RWPE2 (cell line): ENCODE data around the gene SLC16A8.
"Not testable (repeated sequence)": the region's sequence is repeated elsewhere in the genome, so short reads cannot be mapped to it uniquely, and the experiment has no call there.

ENCODE experiments used
- ATAC-seq: fragments of 200-7000 bp; cut with Tn5 transposase; 3 replicates; pipeline ENCODE4 v1.9.1; 2021; ENCODE audit warnings: low read depth
- DNase-seq: peaks from one replicate; pipeline ENCODE4 v3.0.0-alpha.2; 2020; ENCODE audit warnings: low spot score
- H3K27ac ChIP-seq: fragments of 450-650 bp; 2 replicates; pipeline ENCODE4 v1.5.1; 2017; ENCODE audit warnings: mild to moderate bottlenecking; ENCODE audit not compliant: poor library complexity, severe bottlenecking
- H3K27me3 ChIP-seq: fragments of 250-450 bp; sonication (Bioruptor Pico); 2 replicates; pipeline ENCODE4 v1.5.1; 2021; ENCODE audit warnings: mild to moderate bottlenecking, moderate library complexity; ENCODE audit not compliant: insufficient read depth, poor library complexity, severe bottlenecking
- H3K36me3 ChIP-seq: fragments of 250-450 bp; sonication (Bioruptor Pico); 2 replicates; pipeline ENCODE4 v1.5.1; 2020; ENCODE audit warnings: low read depth, mild to moderate bottlenecking, moderate library complexity
- H3K4me1 ChIP-seq: fragments of 250-450 bp; sonication (Bioruptor Pico); 2 replicates; pipeline ENCODE4 v1.5.1; 2021; ENCODE audit warnings: mild to moderate bottlenecking, moderate library complexity; ENCODE audit not compliant: insufficient read depth, poor library complexity, severe bottlenecking
- H3K4me3 ChIP-seq: fragments of 250-450 bp; sonication (Bioruptor Pico); 2 replicates; pipeline ENCODE4 v1.5.1; 2021; ENCODE audit warnings: mild to moderate bottlenecking, moderate library complexity; ENCODE audit not compliant: severe bottlenecking
- H3K9me3 ChIP-seq: fragments of 250-450 bp; sonication (Bioruptor Pico); 2 replicates; pipeline ENCODE4 v1.5.1; 2021; ENCODE audit warnings: mild to moderate bottlenecking, moderate library complexity; ENCODE audit not compliant: severe bottlenecking
- CTCF ChIP-seq: fragments of 450-650 bp; IDR thresholded peaks from one replicate; pipeline ENCODE4 v1.5.1; 2017; ENCODE audit warnings: mild to moderate bottlenecking, moderate library complexity; ENCODE audit not compliant: poor library complexity, severe bottlenecking

SLC16A8 gene

GRCh38 chr22:38125038-38125610 lies 41.1 kb upstream of the SLC16A8 start:
- TF ChIP-seq CTCF, result no peak
- H3K27me3 ChIP-seq, result no peaks in the 10 kb centered on the region
- DNase-seq, result no peak

GRCh38 chr22:38124236-38124974 lies 40.4 kb upstream of the SLC16A8 start:
- H3K4me3 ChIP-seq, result no peak overlapping the region
- TF ChIP-seq CTCF, result no peak
- no peaks in the 10 kb centered on the region for H3K36me3 ChIP-seq
- DNase-seq (peak; percentile 89), ATAC-seq (peak; percentile 80)
- no peaks in the 10 kb centered on the region for H3K27me3 ChIP-seq
- H3K4me1 ChIP-seq, result peaks cover 13% of the 10 kb centered on the region
- peak overlapping the region; percentile 14 for H3K27ac ChIP-seq
- no peaks in the 10 kb centered on the region for H3K9me3 ChIP-seq

More at GRCh38 chr22:38125038-38125610, 41.1 kb upstream of the SLC16A8 start:
- no peak overlapping the region for H3K4me3 ChIP-seq
- no peak overlapping the region for H3K27ac ChIP-seq
- no peak for ATAC-seq
- no peaks in the 10 kb centered on the region for H3K9me3 ChIP-seq
- H3K36me3 ChIP-seq, result no peaks in the 10 kb centered on the region
- H3K4me1 ChIP-seq, result peaks cover 11% of the 10 kb centered on the region

- Histone ChIP-seq H3K27ac (no peak overlapping the region), H3K4me3 (no peak overlapping the region), H3K9me3 (no peaks in the 10 kb centered on the region), H3K4me1 (peaks cover 13% of the 10 kb centered on the region), H3K27me3 (no peaks in the 10 kb centered on the region), H3K36me3 (no peaks in the 10 kb centered on the region)
- DNase-seq (no peak), ATAC-seq (no peak)
- TF ChIP-seq CTCF, result no peak
Measured at GRCh38 chr22:38122616-38123015, 38.6 kb upstream of the SLC16A8 start.

- no peak for DNase-seq
- H3K9me3 ChIP-seq, result no peaks in the 10 kb centered on the region
- ATAC-seq, result peak; percentile 65
- H3K4me1 ChIP-seq, result peaks cover 13% of the 10 kb centered on the region
- no peaks in the 10 kb centered on the region for H3K36me3 ChIP-seq
- H3K27me3 ChIP-seq, result no peaks in the 10 kb centered on the region
- no peak for TF ChIP-seq CTCF
- H3K4me3 ChIP-seq, result no peak overlapping the region
- no peak overlapping the region for H3K27ac ChIP-seq
Measured at GRCh38 chr22:38120359-38121110, 36.6 kb upstream of the SLC16A8 start.

- DNase-seq, ATAC-seq, H3K4me1 ChIP-seq, H3K9me3 ChIP-seq, H3K4me3 ChIP-seq, H3K27ac ChIP-seq, H3K36me3 ChIP-seq, H3K27me3 ChIP-seq: not testable (repeated sequence)
Measured at GRCh38 chr22:38118747-38119146, 34.8 kb upstream of the SLC16A8 start.
